Amniotic epithelial cell (primary cell): ENCODE data around the gene ANO3.
A peak's percentile ranks its signal among the peaks of the same experiment; 100 is the strongest.
"Not testable (repeated sequence)": the region's sequence is repeated elsewhere in the genome, so short reads cannot be mapped to it uniquely, and the experiment has no call there.

ENCODE experiments used
- DNase-seq: peaks from one replicate; pipeline ENCODE4 v3.0.0-alpha.2; 2010; ENCODE audit warnings: low read depth

ANO3 gene

DNA sequence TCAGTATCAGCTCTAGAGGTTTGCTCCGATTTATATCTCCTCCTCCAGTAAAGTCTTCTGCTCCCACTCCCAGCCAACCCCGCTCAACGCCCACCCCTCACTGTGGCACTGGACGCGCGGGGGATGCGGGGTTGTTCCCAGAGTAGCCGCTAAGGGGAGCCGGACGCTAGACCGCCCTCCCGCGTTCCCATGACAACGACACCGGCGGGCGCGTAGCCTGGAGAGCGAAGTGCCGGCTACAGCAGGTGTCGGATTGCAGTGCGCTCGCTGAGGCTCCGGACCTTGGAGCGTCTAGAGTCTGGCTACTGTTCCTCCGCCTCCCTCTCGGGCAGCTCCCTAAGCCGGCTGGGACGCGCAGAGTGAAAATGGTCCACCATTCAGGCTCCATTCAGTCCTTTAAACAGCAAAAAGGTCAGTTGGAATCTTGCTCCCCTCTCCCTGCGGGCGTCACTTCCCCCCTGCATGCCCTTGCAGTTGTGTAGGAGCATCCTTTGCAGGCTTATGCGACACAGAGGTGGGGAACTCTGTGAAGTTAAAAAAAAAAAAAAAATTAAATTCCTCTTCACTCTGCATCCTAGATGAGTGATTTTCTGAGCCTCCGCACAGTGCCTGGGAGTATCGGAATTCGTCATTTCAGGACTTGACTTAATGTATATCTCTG lies at the start of gene ANO3:
TSS of gene ANO3 (plus strand) at position 220 of the 661 bp plus-strand sequence. CDS start at position 366, 146 bp downstream.
- peak; percentile 66 for DNase-seq

DNA sequence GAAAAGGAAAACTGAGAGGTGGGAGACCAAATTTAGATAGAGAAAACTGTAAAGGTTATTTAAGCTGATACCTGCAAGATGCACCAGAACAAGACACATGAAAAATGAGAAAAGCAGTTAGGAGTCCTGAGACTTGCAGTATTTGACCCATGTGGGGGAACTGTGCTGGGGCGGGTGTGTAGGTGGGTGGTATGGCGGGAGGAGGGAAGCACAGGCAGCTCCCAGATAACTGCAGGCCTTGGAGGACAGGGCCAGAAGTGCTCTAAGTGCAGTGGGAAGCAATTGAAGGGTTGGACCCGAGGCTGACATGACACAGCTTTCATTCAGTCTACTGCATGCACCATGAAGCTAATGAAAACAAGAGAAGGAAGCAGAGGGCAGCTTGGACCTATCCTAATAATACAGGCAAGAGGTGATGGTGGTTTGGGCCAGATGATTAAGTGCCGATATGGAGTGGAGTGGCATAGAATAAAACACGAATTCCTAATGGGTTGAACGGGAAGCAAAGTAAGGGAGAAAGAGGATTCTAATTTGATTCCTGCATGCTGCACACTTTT lies 48.0 kb upstream of the ANO3 start:
- DNase-seq: no peak

GRCh38 chr11:26285608-26286007 lies 46.3 kb upstream of the ANO3 start:
- no peak for DNase-seq

DNA sequence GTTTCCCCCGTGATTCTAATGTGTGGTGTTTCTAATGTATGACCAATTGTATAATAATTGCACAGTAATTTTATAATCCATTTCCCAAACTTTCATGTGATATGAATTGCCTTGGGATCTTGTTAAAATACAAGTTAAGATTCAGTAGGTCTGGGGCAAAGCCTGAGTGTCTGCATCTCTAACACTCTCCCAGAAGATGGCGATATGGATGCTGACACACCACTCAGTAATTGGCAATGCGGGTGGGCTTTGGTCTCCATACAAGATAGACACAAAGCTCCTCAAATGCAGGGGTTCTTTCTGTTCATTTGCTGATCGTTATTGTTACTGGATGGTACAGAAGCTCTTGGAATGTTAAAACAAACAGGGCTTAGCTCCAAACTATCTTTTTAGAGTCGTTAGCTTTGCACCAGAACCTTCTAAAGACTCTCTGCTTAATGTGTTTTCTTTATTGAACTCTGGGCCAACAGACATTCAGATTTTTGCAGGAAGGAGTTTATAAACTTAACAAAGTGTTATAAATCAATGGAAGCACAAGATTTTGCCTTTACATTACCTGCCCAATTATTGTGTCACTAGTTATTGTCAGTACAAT lies 45.4 kb upstream of the ANO3 start:
- DNase-seq: peak; percentile 40

DNA sequence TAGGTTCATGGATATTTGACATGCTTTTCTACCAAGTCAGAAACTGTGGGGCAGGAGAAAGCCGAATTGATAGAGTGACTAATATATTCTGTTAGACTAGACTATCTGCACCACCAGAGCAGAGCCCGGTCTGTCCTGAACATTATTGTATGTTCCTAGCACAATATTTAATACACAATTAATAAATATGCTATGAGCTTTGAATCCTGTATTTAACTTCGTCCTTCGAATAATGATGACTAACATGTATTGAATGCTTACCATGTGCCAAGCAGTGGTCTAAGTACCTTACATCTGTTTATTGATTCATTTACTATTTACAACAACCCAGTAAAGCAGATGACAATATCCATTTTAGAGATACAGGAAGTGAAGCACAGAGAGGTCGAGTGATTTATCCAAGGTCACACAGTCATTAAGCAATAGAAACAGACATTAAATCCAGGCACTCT lies 44.8 kb upstream of the ANO3 start:
- DNase-seq: peak; percentile 7

- peak; percentile 91 for DNase-seq
Measured at GRCh38 chr11:26297189-26297975, 34.5 kb upstream of the ANO3 start.

DNA sequence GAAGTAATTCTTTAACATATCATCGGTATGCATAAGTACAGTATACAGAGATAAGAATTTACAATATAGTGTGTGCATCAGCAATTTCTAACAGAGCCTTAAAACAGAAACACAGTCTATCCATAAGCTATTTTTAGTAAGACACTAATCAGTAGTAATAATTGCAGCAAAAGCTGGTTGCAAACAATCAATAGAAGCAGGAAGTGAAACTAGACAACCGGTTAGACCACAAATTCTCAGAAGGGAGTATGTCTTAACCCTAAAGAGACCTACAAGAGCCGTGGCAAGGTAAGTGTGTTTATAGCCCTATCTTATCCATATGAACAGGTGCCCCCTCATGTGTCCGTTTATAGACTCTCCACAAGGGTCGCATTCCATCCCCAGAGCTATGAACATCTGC lies 15.6 kb upstream of the ANO3 start:
- DNase-seq: not testable (repeated sequence)

DNA sequence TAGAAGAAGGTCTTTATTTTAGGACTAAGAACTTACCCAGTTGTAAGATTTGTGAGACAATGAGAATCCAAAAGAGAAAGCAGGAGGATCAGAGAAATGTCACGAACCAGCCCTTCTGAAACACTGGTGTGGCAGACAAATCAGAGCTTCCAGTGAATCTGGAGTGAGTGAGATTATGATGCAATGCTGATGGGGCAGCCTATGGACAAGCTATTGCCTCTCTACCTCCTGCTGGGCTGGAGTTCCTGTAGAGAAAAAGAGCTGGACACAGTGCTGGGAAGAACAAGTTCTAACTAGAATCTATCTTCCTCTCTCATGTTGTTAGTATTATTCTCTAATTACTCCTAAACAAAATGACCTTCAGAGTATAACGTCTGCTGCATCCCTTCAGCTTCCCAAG lies 12.0 kb upstream of the ANO3 start:
- peak; percentile 21 for DNase-seq

DNA sequence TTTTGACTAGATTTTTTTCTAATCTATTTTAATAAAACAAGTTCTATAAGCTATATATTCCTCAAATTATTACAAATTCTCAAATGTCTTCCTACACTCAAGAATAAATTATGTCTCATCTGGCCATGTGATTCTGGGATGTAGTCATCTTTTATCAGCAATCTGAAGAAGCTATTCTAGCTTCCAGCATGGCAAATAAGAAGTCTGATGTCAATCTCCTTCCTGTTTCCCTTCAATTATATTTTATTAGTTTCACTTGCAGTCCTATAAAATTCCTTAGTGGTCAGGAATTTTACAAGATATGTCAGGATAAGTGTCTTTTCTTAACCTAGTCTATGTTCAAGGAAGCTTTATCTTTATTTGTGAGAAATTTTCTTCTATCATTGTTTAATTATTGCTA lies 10.4 kb upstream of the ANO3 start:
- no peak for DNase-seq

- no peak for DNase-seq
Measured at GRCh38 chr11:26322335-26323067, 9.4 kb upstream of the ANO3 start.

DNA sequence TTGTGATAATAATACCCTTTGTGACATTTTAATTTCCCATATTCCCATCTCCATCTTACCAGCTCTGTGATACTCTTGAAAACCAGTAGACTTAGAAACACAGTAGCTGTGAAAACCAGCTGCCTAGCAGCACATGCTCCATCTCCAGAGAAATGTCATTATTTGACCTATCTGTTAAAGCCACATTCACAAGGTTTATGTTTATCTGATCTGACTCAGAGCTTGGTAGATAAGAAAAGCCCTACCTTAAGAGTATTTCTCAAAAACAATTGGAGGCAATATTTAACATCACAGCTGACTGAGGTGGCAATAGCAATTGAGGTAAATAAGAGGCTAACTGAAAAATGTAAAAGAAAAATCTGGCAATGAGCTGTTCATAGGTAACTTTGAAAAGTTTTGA lies 8.1 kb upstream of the ANO3 start:
- peak; percentile 21 for DNase-seq

DNA sequence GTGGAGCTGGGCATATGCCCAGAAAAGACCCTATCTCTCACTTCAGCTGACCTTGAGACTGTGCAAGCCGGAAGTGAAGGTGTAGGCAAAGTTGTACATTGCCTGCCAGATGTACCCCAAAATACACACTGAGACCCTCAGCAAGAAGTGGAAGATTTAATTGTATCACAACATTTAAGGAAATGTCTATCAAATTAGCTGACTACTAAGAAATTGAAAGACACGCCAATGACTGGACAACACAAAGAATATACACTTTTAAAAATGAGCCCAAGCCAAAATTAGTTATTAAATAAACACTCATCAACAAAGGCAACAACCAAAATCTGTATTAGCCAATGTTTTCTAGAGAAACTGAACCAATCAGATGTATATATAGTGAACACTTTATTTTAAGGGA lies 7.7 kb upstream of the ANO3 start:
- no peak for DNase-seq

GRCh38 chr11:26326793-26327400 lies 5.0 kb upstream of the ANO3 start:
- no peak for DNase-seq

DNA sequence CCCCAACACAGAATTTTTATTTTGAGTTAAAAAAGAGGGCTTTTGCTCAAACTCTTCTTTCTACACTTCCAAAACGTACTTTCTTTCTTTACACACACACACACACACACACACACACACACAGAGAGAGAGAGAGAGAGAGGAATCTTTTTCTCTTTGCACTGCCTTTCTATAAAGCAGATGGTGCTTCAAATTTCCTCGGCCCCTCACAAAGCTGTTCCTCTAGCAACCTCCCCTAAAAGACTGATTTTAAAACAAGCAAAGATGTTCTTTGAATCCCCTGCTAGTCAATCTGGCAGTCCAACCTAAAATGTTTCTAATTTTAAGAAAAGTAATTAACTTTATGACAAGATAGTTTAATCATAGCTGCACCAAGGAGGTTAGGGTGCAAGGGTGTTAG lies 2.7 kb upstream of the ANO3 start:
- no peak for DNase-seq

GRCh38 chr11:26330262-26330661 lies 1.7 kb upstream of the ANO3 start:
- DNase-seq: no peak

GRCh38 chr11:26332572-26332915 lies 614 bp downstream of the ANO3 start:
- peak; percentile 53 for DNase-seq

DNA sequence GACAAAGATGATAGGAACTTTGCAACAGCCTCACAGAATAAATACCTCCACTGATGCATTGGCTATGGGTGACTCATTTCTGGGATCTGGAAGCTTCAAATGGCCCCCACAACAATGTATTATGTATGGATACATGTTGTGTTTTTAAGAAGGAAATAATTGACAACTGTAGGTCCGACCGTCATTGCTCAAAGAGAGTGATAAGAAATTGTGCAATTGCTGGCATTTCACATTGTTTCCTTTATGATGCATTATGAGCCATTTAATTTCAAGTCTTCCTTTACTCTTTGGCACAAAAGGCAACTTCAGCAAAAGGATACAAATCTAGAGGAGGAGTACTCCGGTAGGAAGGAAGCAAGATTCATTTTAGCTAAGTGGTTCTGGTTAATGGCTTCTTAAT lies 2.0 kb downstream of the ANO3 start:
- DNase-seq: peak; percentile 7

DNA sequence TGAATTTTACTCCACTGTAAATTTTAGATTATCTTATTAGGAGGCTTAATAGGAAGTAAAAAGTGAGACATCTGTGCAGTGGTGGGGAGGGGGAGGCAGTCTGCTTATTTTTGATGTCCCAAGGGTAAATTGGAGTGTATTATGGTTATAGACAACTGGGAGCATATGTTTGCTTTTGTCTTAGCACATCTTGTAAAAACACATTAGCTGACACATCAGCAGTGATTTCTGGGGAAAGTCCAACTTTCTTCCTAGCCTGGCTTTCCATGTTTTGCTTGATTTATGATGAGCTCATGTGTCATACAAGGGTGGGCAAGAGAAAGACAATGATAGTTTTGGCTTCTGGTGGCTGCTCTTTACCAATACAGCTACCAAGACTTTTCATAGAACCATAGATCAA lies 4.0 kb downstream of the ANO3 start:
- DNase-seq: no peak

DNA sequence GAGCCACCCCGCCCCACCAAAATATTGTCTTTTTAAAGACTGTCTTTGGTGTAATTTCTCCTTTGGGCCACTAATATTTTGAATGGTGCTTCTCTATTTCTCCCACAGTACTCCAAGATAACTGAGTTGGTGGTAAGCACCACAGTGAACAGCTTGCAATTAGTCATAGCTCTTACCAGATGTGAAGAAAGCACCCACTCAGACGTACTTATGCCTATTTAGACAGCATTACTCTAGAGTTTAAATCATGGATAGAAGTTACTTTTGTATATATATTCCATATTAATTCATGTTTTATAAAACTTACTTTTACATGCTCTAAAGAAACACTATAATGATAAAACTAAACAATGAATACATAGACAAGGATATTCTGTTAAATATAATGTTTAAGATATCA lies 12.7 kb downstream of the ANO3 start:
- peak; percentile 26 for DNase-seq

DNA sequence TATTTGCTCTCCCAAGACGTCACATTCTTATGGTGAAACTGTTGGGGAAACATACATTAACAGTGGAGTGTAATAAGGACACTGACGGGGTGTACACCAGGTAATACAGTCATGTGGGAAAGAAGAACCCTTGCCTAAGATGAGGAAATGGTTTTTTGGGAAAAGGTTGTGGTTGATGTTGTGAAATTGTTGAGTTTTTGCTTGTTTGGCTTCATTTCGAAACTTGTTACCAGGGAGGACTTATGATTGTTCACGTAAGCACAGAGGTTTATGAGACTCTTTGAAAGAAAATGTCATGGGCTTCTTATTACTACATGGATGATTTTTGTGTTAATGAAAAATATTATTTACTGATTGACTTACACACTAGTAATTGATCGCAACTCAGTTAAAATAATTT lies 16.8 kb downstream of the ANO3 start:
- DNase-seq: no peak

GRCh38 chr11:26350002-26350401 lies 18.1 kb downstream of the ANO3 start:
- no peak for DNase-seq

- DNase-seq: no peak
Measured at GRCh38 chr11:26353010-26353409, 21.1 kb downstream of the ANO3 start.
